Lower lobe of right lung (tissue), 2 donors: ENCODE measurements around the gene MS4A4A. TPM values are rescaled to one million over a fixed set of nuclear protein-coding genes. Genes with fewer than 3 reads are reported as not detected.
A peak's percentile ranks its signal among the peaks of the same experiment; 100 is the strongest.

ENCODE experiments used
- ATAC-seq, 2 donors: fragments of 200-7000 bp; cut with Tn5 transposase; one replicate each; pipeline ENCODE4 v1.9.1; 2020 to 2022; ENCODE audit warnings: mild to moderate bottlenecking in 2 of 2, moderate library complexity in 2 of 2
- DNase-seq: peaks from one replicate; pipeline ENCODE4 v3.0.0-alpha.2; 2020
- H3K27ac ChIP-seq: fragments of 200-600 bp; one replicate; pipeline ENCODE4 v1.8.0; 2022
- H3K27me3 ChIP-seq: fragments of 200-600 bp; one replicate; pipeline ENCODE4 v1.8.0; 2022; ENCODE audit warnings: low read depth
- H3K36me3 ChIP-seq: fragments of 200-600 bp; one replicate; pipeline ENCODE4 v1.8.0; 2022; ENCODE audit warnings: mild to moderate bottlenecking
- H3K4me1 ChIP-seq: fragments of 200-600 bp; one replicate; pipeline ENCODE4 v1.8.0; 2022
- H3K4me3 ChIP-seq: fragments of 200-600 bp; one replicate; pipeline ENCODE4 v1.8.0; 2022; ENCODE audit warnings: mild to moderate bottlenecking
- H3K9me3 ChIP-seq: fragments of 200-600 bp; one replicate; pipeline ENCODE4 v1.8.0; 2022
- CTCF ChIP-seq: fragments of 200-600 bp; IDR thresholded peaks from one replicate; pipeline ENCODE4 v1.8.0; 2022; ENCODE audit warnings: antibody characterized with exemption, mild to moderate bottlenecking
- intact Hi-C: fragments of 100-400 bp; cut with DNase I; formaldehyde crosslinking; loops from one replicate; pipeline ENCODE4 v1.11.0; 2022
- total RNA-seq: library from RNA; stranded (reverse); fragmentation: NEBNext Ultra II Directional; extraction: Animal tissue kit (Norgen Biotek cat#: 25700); gene quantifications from one replicate; pipeline ENCODE4 v1.2.1, GENCODE V29; 2021
- donor health status: DM: no; HTN: yes; CAD: no; lungs with severe emphysema.

MS4A4A gene
- total RNA-seq, 1 donor from 2014 or later, result 89.5 TPM

DNA sequence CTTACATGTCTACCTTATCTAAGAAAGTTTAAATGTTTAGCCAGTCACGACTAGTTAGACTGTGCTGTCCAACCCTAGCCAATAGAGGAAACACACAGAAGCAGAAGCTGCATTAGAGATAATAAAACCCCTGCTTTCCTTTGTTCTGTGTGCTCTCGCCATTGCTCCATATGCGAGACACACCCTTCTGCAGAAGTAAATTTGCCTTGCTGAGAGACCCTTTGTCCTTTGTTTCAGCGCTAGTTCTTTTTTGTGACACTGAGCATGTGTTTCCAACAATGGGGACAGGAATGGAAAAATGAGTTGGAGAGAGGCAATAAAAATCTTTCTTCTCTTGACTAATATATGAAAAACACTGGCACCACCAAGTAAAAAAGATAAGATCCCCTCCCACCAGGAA lies 19.5 kb upstream of the MS4A4A start:
- no peak for DNase-seq
- intact Hi-C loops, result no loop called here
- H3K4me1 ChIP-seq, result no peaks in the 10 kb centered on the region
- no peaks in the 10 kb centered on the region for H3K9me3 ChIP-seq
- H3K27ac ChIP-seq, result no peak overlapping the region
- no peak overlapping the region for H3K4me3 ChIP-seq
- no peak for ATAC-seq
- no peaks in the 10 kb centered on the region for H3K36me3 ChIP-seq
- TF ChIP-seq CTCF, result no peak
- no peaks in the 10 kb centered on the region for H3K27me3 ChIP-seq

- no peaks in the 10 kb centered on the region for H3K27me3 ChIP-seq
- DNase-seq (no peak), ATAC-seq (peak in 1 of 2 donors; percentile 46)
- no peak overlapping the region for H3K27ac ChIP-seq
- no peak for TF ChIP-seq CTCF
- no peak overlapping the region for H3K4me3 ChIP-seq
- intact Hi-C loops, result no loop called here
- H3K4me1 ChIP-seq, result no peaks in the 10 kb centered on the region
- no peaks in the 10 kb centered on the region for H3K9me3 ChIP-seq
- no peaks in the 10 kb centered on the region for H3K36me3 ChIP-seq
Observed at GRCh38 chr11:60263402-60263801, 17.1 kb upstream of the MS4A4A start.

DNA sequence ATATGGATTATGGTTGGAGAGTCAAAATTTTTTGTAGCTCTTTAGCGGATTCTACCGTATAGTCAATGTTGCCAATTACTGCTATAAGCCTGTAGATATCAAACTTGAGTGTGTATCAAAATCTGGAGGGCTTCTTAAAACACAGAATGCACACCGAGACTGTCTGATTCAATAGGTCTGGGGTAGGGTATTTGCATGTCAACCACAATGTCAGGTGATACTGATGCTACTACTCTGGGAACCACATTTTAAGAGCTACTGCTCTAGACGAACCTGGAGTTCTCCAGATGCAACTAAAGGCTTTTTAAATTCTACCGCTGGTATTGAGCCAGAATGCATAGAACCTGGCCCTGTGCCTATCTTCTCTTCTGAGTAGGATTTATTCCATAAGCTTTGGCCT lies 15.8 kb upstream of the MS4A4A start:
- H3K4me3 ChIP-seq, result no peak overlapping the region
- DNase-seq (no peak), ATAC-seq (no peak)
- H3K9me3 ChIP-seq, result no peaks in the 10 kb centered on the region
- no peaks in the 10 kb centered on the region for H3K36me3 ChIP-seq
- H3K4me1 ChIP-seq, result no peaks in the 10 kb centered on the region
- no peak for TF ChIP-seq CTCF
- intact Hi-C loops, result no loop called here
- no peaks in the 10 kb centered on the region for H3K27me3 ChIP-seq
- H3K27ac ChIP-seq, result no peak overlapping the region

- H3K4me3 ChIP-seq, result no peak overlapping the region
- H3K9me3 ChIP-seq, result peaks cover 8% of the 10 kb centered on the region
- ATAC-seq, result peak; percentile 61 to 70
- no peaks in the 10 kb centered on the region for H3K27me3 ChIP-seq
- intact Hi-C loops, result no loop called here
- no peak overlapping the region for H3K27ac ChIP-seq
- H3K4me1 ChIP-seq, result no peaks in the 10 kb centered on the region
- no peaks in the 10 kb centered on the region for H3K36me3 ChIP-seq
- no peak for DNase-seq
- peak; percentile 61 for TF ChIP-seq CTCF
Observed at GRCh38 chr11:60265373-60266214, 14.9 kb upstream of the MS4A4A start.

- Histone ChIP-seq H3K27me3 (no peaks in the 10 kb centered on the region), H3K36me3 (no peaks in the 10 kb centered on the region), H3K9me3 (peaks cover 8% of the 10 kb centered on the region), H3K4me3 (no peak overlapping the region), H3K4me1 (no peaks in the 10 kb centered on the region), H3K27ac (no peak overlapping the region)
- ATAC-seq (peak; percentile 68 to 81), DNase-seq (no peak)
- no peak for TF ChIP-seq CTCF
- intact Hi-C loops, result no loop called here
Observed at GRCh38 chr11:60274416-60274815, 6.0 kb upstream of the MS4A4A start.
